ENCODE data around the gene ZBTB4.

ZBTB4 gene

GRCh38 chr17:7436556-7437368, 42.7 kb downstream of the ZBTB4 start:
- Histone ChIP-seq H3K27me3 (peaks cover 9% of the 10 kb centered on the region), H3K36me3 (no peaks in the 10 kb centered on the region), H3K4me1 (no peaks in the 10 kb centered on the region), H3K4me3 (ENCODE audit: low read depth, low read length) (peak overlapping the region; percentile 57), H3K9me3 (no peaks in the 10 kb centered on the region)
- peak; percentile 81 for DNase-seq
- TF ChIP-seq CTCF (IDR thresholded peaks at IDR 0.05; ENCODE audit: low read depth, low read length): peak; percentile 47

- Histone ChIP-seq H3K4me1 (no peaks in the 10 kb centered on the region), H3K27me3 (peaks cover 9% of the 10 kb centered on the region), H3K36me3 (no peaks in the 10 kb centered on the region), H3K4me3 (ENCODE audit: low read depth, low read length) (no peak overlapping the region), H3K9me3 (no peaks in the 10 kb centered on the region)
- no peak for DNase-seq
- TF ChIP-seq CTCF (IDR thresholded peaks at IDR 0.05; ENCODE audit: low read depth, low read length): no peak
Observed at GRCh38 chr17:7435676-7436555, 43.5 kb downstream of the ZBTB4 start.

DNA sequence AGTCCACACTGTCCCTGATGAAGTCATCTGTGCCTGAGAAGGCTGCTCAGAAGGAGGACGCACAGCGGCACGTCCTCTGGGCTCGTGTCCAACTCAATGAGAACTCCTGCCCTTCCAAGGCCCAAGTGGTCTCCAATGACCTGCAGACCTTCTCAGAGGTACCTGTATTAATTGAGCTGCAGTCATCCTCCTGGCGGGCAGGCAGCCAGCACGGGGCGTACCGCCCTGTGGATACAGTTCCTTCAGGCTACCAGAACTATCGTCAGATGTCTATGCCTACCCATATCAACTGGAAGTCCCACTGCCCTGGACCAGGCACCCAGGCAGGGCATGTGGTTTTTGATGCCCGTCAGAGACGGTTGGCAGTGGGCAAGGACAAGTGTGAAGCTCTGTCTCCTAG, 47.1 kb downstream of the ZBTB4 start:
- Histone ChIP-seq H3K4me1 (no peaks in the 10 kb centered on the region), H3K36me3 (no peaks in the 10 kb centered on the region), H3K9me3 (no peaks in the 10 kb centered on the region), H3K27me3 (no peaks in the 10 kb centered on the region), H3K4me3 (ENCODE audit: low read depth, low read length) (no peak overlapping the region)
- DNase-seq: no peak
- TF ChIP-seq CTCF (IDR thresholded peaks at IDR 0.05; ENCODE audit: low read depth, low read length): no peak

DNA sequence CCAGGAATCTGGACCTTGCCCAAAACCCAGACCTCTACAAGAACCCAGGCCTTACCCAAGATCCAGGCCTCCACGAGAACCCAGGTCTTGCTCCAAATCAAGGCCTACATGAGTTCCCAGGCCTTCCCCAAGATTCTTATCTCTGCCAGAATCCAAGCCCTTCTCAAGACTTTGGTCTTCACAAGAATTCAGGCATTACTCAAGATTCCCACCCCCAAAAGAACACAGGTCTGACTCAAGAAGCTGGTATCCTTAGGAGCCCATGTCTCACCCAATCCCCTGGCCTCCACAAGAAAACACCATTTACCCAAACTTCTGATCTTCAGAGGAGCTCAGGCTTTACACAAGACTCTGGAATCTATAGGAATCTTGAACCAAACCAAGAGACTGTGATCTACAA, 48.2 kb downstream of the ZBTB4 start:
- no peak for DNase-seq
- H3K9me3 ChIP-seq: no peaks in the 10 kb centered on the region
- H3K36me3 ChIP-seq: no peaks in the 10 kb centered on the region
- no peaks in the 10 kb centered on the region for H3K27me3 ChIP-seq
- no peak for TF ChIP-seq CTCF (IDR thresholded peaks at IDR 0.05; ENCODE audit: low read depth, low read length)
- H3K4me1 ChIP-seq: no peaks in the 10 kb centered on the region
- no peak overlapping the region for H3K4me3 ChIP-seq (ENCODE audit: low read depth, low read length)

DNA sequence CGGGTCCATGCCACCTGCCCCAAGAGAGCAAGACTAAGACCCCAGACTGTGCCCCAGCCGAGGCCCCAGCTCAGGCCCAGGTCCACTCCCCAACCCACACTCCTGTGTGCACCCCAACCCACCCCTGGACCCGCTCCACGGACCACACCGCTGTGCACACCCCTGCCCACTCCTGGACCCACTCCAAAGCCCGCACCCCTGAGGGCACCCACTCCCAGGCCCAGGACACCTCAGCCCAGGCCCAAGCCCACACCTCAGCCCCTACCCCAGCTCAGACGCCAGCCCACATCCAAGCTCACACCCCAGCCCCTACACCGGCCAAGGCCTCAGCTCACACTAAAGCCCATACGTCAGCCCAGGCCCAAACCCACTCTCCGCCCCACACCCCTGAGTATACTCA, 49.7 kb downstream of the ZBTB4 start:
- Histone ChIP-seq H3K36me3 (no peaks in the 10 kb centered on the region), H3K4me3 (ENCODE audit: low read depth, low read length) (no peak overlapping the region), H3K9me3 (no peaks in the 10 kb centered on the region), H3K27me3 (no peaks in the 10 kb centered on the region), H3K4me1 (no peaks in the 10 kb centered on the region)
- TF ChIP-seq CTCF (IDR thresholded peaks at IDR 0.05; ENCODE audit: low read depth, low read length): no peak
- DNase-seq: no peak

DNA sequence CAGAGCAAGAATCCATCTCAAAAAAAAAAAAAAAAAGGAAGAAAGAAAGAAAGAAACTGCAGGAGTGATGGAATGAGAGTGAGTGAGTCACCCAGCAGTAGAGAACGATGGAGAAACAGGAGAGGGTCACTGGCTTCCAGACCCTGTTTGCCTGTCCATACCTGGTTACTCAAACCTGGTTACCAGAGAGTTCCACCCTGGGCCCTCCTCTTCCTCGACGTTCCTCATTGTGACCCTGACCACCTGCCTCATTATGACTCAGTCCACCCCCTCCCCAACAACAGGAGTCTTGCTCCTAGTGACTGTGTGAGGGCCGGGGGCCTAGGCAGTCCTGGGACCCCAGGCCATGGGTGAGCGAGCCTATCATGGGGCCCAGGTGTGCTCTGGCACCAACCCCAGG, 50.9 kb downstream of the ZBTB4 start, which contains the start of gene SPEM3:
TSS of gene SPEM3 (plus strand) at position 301 of the 400 bp plus-strand sequence. CDS start at position 347, 46 bp downstream.
- TF ChIP-seq CTCF (IDR thresholded peaks at IDR 0.05; ENCODE audit: low read depth, low read length): no peak
- no peaks in the 10 kb centered on the region for H3K9me3 ChIP-seq

More for the DNA sequence above, 50.9 kb downstream of the ZBTB4 start, which contains the start of gene SPEM3:
- Histone ChIP-seq H3K4me1 (no peaks in the 10 kb centered on the region), H3K27me3 (no peaks in the 10 kb centered on the region), H3K36me3 (no peaks in the 10 kb centered on the region), H3K4me3 (ENCODE audit: low read depth, low read length) (no peak within 1 kb of the TSS)
- no peak for DNase-seq

All from BE2C (cell line).